Natural killer cell (primary cell): ENCODE data around the gene USP11. TPM values are rescaled to one million over a fixed set of nuclear protein-coding genes. Genes with fewer than 3 reads are reported as not detected.

ENCODE experiments used
- ATAC-seq, 3 donors: fragments of 150-1000 bp in 2 of 3; fragments of 200-7000 bp in 1 of 3; cut with Tn5 transposase; 1 replicate in 1 of 3; 2 replicates in 2 of 3; pipeline ENCODE4 v1.10.0; 2021; ENCODE audit warnings: mild to moderate bottlenecking in 2 of 3, moderate library complexity in 2 of 3
- DNase-seq, 2 donors: peaks; one replicate each; pipeline versions ENCODE4 v3.0.0 to v3.0.0-alpha.2; 2013 to 2021; ENCODE audit warnings: mixed read lengths in 1 of 2
- H3K27ac ChIP-seq: one replicate; pipeline ENCODE4 v1.5.1; 2013; ENCODE audit warnings: mild to moderate bottlenecking, low read length
- H3K27me3 ChIP-seq: one replicate; pipeline ENCODE4 v1.6.1; 2013; ENCODE audit warnings: low read length; ENCODE audit not compliant: control insufficient read depth, insufficient read depth
- H3K36me3 ChIP-seq: one replicate; pipeline ENCODE4 v1.6.1; 2013; ENCODE audit warnings: low read length; ENCODE audit not compliant: control insufficient read depth, insufficient read depth
- H3K4me1 ChIP-seq: one replicate; pipeline ENCODE4 v1.6.1; 2013; ENCODE audit warnings: low read length; ENCODE audit not compliant: control insufficient read depth, insufficient read depth
- H3K4me3 ChIP-seq: one replicate; pipeline ENCODE4 v1.5.1; 2013; ENCODE audit warnings: low read length
- H3K9me3 ChIP-seq: one replicate; pipeline ENCODE4 v1.6.1; 2013; ENCODE audit warnings: low read length; ENCODE audit not compliant: control insufficient read depth, insufficient read depth
- H3K27ac Mint-ChIP-seq, 2 donors: one replicate each; pipeline ENCODE4 v1.8.0; 2022; ENCODE audit warnings: mild to moderate bottlenecking in 2 of 2, mixed read lengths in 2 of 2, moderate library complexity in 1 of 2
- H3K27me3 Mint-ChIP-seq, 2 donors: one replicate each; pipeline ENCODE4 v1.8.0; 2022; ENCODE audit warnings: low read depth in 2 of 2, mixed read lengths in 2 of 2
- H3K36me3 Mint-ChIP-seq: one replicate; pipeline ENCODE4 v1.8.0; 2022; ENCODE audit warnings: mixed read lengths
- H3K4me1 Mint-ChIP-seq, 2 donors: one replicate each; pipeline ENCODE4 v1.8.0; 2022; ENCODE audit warnings: mixed read lengths in 2 of 2
- H3K4me3 Mint-ChIP-seq: one replicate; pipeline ENCODE4 v1.8.0; 2022; ENCODE audit warnings: mild to moderate bottlenecking, moderate library complexity, mixed read lengths
- H3K9me3 Mint-ChIP-seq, 2 donors: one replicate each; pipeline ENCODE4 v1.8.0; 2022; ENCODE audit warnings: mixed read lengths in 2 of 2
- CTCF ChIP-seq: fragments of 200-600 bp; IDR thresholded peaks from one replicate; pipeline ENCODE4 v1.8.0; 2022; ENCODE audit warnings: antibody characterized with exemption
- WGBS: methylation state at CpG from one replicate; pipeline ENCODE4 v1.1.7; 2013; ENCODE audit warnings: missing lambda C conversion rate; ENCODE audit not compliant: insufficient coverage; 5-methylcytosine and 5-hydroxymethylcytosine counted together
- intact Hi-C: fragments of 100-400 bp; cut with micrococcal nuclease; formaldehyde crosslinking; loops from one replicate; pipeline ENCODE4 v1.14.2; 2022
- total RNA-seq, 4 donors: library from RNA; stranded (reverse); fragments of 120-200 nt in 1 of 4; gene quantifications; one replicate each; pipeline versions ENCODE4 v1.2.3 to v1.2.4, GENCODE V29; 2013 to 2022

USP11 gene
- total RNA-seq, 3 donors from 2014 or later (not counting 1 experiment from before 2014, with no cell fraction given) = 107 to 131 (median 108) TPM

GRCh38 chrX:47186096-47186740, 46.6 kb upstream of the USP11 start:
- H3K4me3 Mint-ChIP-seq = no peak overlapping the region
- 96% methylated on average over 27 of the region's 27 CpGs for WGBS

GRCh38 chrX:47187106-47187677, 45.6 kb upstream of the USP11 start:
- peaks cover 24% of the 10 kb centered on the region for H3K36me3 ChIP-seq
- no peak for TF ChIP-seq CTCF
- no peaks in the 10 kb centered on the region for H3K9me3 Mint-ChIP-seq
- H3K27me3 Mint-ChIP-seq = no peaks in the 10 kb centered on the region
- intact Hi-C loops = no loop called here
- WGBS = no CpG with 5 or more reads among the region's 4 CpGs
- H3K4me3 ChIP-seq = no peak overlapping the region
- H3K27ac Mint-ChIP-seq = no peak overlapping the region
- no peaks in the 10 kb centered on the region for H3K9me3 ChIP-seq
- no peak overlapping the region for H3K4me3 Mint-ChIP-seq
- H3K4me1 ChIP-seq = peaks cover 20% of the 10 kb centered on the region
- H3K27me3 ChIP-seq = no peaks in the 10 kb centered on the region
- H3K27ac ChIP-seq = no peak overlapping the region
- DNase-seq = no peak
- H3K4me1 Mint-ChIP-seq = peaks cover 7 to 9% of the 10 kb centered on the region in 2 donors
- ATAC-seq = no peak
- H3K36me3 Mint-ChIP-seq = no peaks in the 10 kb centered on the region

More at GRCh38 chrX:47186096-47186740, 46.6 kb upstream of the USP11 start:
- Histone ChIP-seq H3K4me1 (peaks cover 10% of the 10 kb centered on the region), H3K27ac (no peak overlapping the region), H3K9me3 (no peaks in the 10 kb centered on the region), H3K4me3 (no peak overlapping the region), H3K36me3 (peaks cover 34% of the 10 kb centered on the region), H3K27me3 (no peaks in the 10 kb centered on the region)
- TF ChIP-seq CTCF = no peak
- no peak for ATAC-seq
- Mint-ChIP-seq H3K4me1 (peaks cover 7 to 9% of the 10 kb centered on the region in 2 donors), H3K9me3 (no peaks in the 10 kb centered on the region), H3K27ac (peak overlapping the region in 1 of 2 donors; percentile 45), H3K27me3 (no peaks in the 10 kb centered on the region), H3K36me3 (no peaks in the 10 kb centered on the region)
- no peak for DNase-seq
- intact Hi-C loops = no loop called here

GRCh38 chrX:47189906-47190305, 42.9 kb upstream of the USP11 start:
- 92% methylated on average over 9 of the region's 19 CpGs for WGBS
- no peak overlapping the region for H3K27ac ChIP-seq
- no peak overlapping the region for H3K4me3 ChIP-seq
- Mint-ChIP-seq H3K9me3 (no peaks in the 10 kb centered on the region), H3K36me3 (no peaks in the 10 kb centered on the region), H3K27me3 (no peaks in the 10 kb centered on the region), H3K4me1 (peaks cover 23 to 24% of the 10 kb centered on the region in 2 donors), H3K27ac (no peak overlapping the region), H3K4me3 (no peak overlapping the region)
- no peaks in the 10 kb centered on the region for H3K9me3 ChIP-seq
- peaks cover 38% of the 10 kb centered on the region for H3K4me1 ChIP-seq
- no peak for TF ChIP-seq CTCF
- no peaks in the 10 kb centered on the region for H3K27me3 ChIP-seq
- no peak for DNase-seq
- peaks cover 16% of the 10 kb centered on the region for H3K36me3 ChIP-seq
- ATAC-seq = no peak
- intact Hi-C loops = loop anchor here (5.0 to 10.0 kb wide), 3 partner anchors 172 to 832 kb away; partner anchors contain the start of gene ZNF81
